ENCODE results near the gene MB21D2.

DNA sequence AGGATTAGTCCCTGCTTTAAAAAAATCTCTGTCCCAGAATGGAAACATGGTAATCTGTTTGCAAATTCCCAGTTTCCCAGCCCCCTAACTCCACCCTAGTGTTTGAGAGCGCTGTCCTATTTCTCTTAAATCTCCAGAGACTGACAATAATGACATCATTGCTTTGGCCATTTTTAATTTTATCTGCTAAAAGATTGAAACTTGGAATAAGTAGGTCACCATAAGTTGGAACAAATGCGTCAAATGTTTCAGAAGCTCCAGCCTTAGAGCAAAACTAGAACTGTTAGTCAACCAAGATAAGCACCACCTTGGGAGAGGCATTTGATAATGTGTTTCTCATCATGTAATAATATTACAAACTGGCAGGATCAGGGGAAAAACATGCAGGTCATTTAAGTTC is 25.7 kb upstream of the MB21D2 start:
- TF ChIP-seq, protein P1, sequence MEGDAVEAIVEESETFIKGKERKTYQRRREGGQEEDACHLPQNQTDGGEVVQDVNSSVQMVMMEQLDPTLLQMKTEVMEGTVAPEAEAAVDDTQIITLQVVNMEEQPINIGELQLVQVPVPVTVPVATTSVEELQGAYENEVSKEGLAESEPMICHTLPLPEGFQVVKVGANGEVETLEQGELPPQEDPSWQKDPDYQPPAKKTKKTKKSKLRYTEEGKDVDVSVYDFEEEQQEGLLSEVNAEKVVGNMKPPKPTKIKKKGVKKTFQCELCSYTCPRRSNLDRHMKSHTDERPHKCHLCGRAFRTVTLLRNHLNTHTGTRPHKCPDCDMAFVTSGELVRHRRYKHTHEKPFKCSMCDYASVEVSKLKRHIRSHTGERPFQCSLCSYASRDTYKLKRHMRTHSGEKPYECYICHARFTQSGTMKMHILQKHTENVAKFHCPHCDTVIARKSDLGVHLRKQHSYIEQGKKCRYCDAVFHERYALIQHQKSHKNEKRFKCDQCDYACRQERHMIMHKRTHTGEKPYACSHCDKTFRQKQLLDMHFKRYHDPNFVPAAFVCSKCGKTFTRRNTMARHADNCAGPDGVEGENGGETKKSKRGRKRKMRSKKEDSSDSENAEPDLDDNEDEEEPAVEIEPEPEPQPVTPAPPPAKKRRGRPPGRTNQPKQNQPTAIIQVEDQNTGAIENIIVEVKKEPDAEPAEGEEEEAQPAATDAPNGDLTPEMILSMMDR (IDR thresholded peaks at IDR 0.05), result no peak
- no peak for TF ChIP-seq EP300 (IDR thresholded peaks at IDR 0.05)
